Measurements from ENCODE around the gene IGFBP5. TPM values are rescaled to one million over a fixed set of nuclear protein-coding genes. Genes with fewer than 3 reads are reported as not detected.

Gene IGFBP5
- total and polyA plus RNA-seq, 2 donors (not counting 3 experiments of a cell fraction or from before 2014, with no cell fraction given): 0.06 TPM; not detected in 1

DNA sequence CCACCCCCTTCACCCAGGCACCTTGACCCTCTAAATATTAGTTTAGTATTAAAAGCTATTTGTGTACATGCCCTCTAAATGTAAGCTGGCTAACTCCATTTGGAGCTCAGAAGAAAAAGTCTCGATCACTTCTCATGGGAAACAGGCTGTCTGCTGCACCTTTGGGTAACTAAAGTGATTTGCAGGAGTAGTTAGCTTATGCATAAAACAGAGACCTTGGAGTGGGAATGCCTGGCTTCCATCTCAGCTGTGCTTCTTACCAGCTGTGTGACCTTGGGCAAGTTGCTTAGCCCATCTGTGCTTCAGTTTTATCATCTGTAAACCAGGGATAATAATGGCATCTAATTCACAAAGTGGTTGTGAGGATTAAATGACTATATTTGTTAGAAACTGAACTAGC, 32.2 kb downstream of the IGFBP5 start:
- Histone ChIP-seq H2AFZ (ENCODE audit: low read depth, low read length) (no peak overlapping the region), H3K9me3 (replicated peaks; ENCODE audit: control insufficient read depth, insufficient read depth, low read length) (no peaks in the 10 kb centered on the region), H3K9ac (replicated peaks; ENCODE audit: extremely low read depth, insufficient read depth, low read length) (no peak overlapping the region), H3K36me3 (ENCODE audit: control insufficient read depth in 2 of 2, extremely low read depth in 1 of 2, insufficient read depth in 2 of 2, low read length in 2 of 2) (peaks cover 0 to 2% of the 10 kb centered on the region in 2 experiments), H3K27me3 (ENCODE audit: control insufficient read depth in 2 of 2, insufficient read depth in 2 of 2, low read length in 2 of 2) (no peaks in the 10 kb centered on the region), H3K4me3 (replicated peaks in 1 of 3; ENCODE audit: insufficient read depth in 1 of 3, low read depth in 1 of 3, low read length in 3 of 3) (no peak overlapping the region), H3K27ac (ENCODE audit: insufficient read depth, low read depth, low read length) (no peak overlapping the region), H3K9me1 (replicated peaks; ENCODE audit: control insufficient read depth, extremely low read depth, insufficient read depth, low read length) (no peaks in the 10 kb centered on the region), H3K79me2 (ENCODE audit: control insufficient read depth, insufficient read depth, low read length) (no peaks in the 10 kb centered on the region), H4K20me1 (replicated peaks; ENCODE audit: control insufficient read depth, extremely low read depth, insufficient read depth, low read length) (no peaks in the 10 kb centered on the region), H3K4me2 (ENCODE audit: insufficient read depth, low read length) (no peak overlapping the region), H3K4me1 (ENCODE audit: control insufficient read depth, extremely low read depth, insufficient read depth, low read length) (peaks cover 8% of the 10 kb centered on the region)
- dilution Hi-C loops (cut with MboI; ENCODE audit: extremely low pct_ligation_motif_present, low sequenced_read_pairs) (no loop called here), intact Hi-C loops (cut with micrococcal nuclease) (no loop called here)
- no TSS peak for BruUV-seq (replicated peaks)
- TF ChIP-seq, protein P1, sequence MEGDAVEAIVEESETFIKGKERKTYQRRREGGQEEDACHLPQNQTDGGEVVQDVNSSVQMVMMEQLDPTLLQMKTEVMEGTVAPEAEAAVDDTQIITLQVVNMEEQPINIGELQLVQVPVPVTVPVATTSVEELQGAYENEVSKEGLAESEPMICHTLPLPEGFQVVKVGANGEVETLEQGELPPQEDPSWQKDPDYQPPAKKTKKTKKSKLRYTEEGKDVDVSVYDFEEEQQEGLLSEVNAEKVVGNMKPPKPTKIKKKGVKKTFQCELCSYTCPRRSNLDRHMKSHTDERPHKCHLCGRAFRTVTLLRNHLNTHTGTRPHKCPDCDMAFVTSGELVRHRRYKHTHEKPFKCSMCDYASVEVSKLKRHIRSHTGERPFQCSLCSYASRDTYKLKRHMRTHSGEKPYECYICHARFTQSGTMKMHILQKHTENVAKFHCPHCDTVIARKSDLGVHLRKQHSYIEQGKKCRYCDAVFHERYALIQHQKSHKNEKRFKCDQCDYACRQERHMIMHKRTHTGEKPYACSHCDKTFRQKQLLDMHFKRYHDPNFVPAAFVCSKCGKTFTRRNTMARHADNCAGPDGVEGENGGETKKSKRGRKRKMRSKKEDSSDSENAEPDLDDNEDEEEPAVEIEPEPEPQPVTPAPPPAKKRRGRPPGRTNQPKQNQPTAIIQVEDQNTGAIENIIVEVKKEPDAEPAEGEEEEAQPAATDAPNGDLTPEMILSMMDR (IDR thresholded peaks at IDR 0.05; ENCODE audit: extremely low read depth in 1 of 2, insufficient read depth in 1 of 2, low read depth in 1 of 2, low read length in 2 of 2): no peak
- TF ChIP-seq FOS (IDR thresholded peaks at IDR 0.05; ENCODE audit: borderline replicate concordance, insufficient read depth, low read length): no peak
- TF ChIP-seq EZH2 (IDR thresholded peaks at IDR 0.05; ENCODE audit: borderline replicate concordance, low read depth, low read length, severe bottlenecking): no peak
- no peak for TF ChIP-seq POLR2A (IDR thresholded peaks at IDR 0.05; ENCODE audit: low read depth, low read length)
- no peak for TF ChIP-seq JUN (IDR thresholded peaks at IDR 0.05; ENCODE audit: borderline replicate concordance, insufficient read depth, insufficient read length, low read depth)
- no peak for TF ChIP-seq POLR2AphosphoS5 (IDR thresholded peaks at IDR 0.05; ENCODE audit: insufficient read depth, low read depth, low read length)
- no peak for TF ChIP-seq MYC (IDR thresholded peaks at IDR 0.05; ENCODE audit: low read depth, low read length)
- TF ChIP-seq, protein P2, sequence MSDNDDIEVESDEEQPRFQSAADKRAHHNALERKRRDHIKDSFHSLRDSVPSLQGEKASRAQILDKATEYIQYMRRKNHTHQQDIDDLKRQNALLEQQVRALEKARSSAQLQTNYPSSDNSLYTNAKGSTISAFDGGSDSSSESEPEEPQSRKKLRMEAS (IDR thresholded peaks at IDR 0.05; ENCODE audit: insufficient read depth, insufficient read length): no peak
- ChIA-PET CTCF (interaction anchor here (1.4 to 12.6 kb wide), 3 partner anchors 8 to 142 kb away, joined by 4 to 583 read pairs (median 5); no protein-coding TSS in a partner anchor), POLR2A (no interaction called here)
- no peak for DNase-seq (ENCODE audit: low read depth, low spot score)
- FAIRE-seq: no peak
